HG03280 (cell line): Measurements from ENCODE around the gene MYRF.

ENCODE experiments used
- ATAC-seq: cut with Tn5 transposase; IDR thresholded peaks from one replicate; pipeline ENCODE4 v1.9.1; 2021; ENCODE audit warnings: mild to moderate bottlenecking, moderate library complexity; ENCODE audit not compliant: unreplicated experiment

MYRF gene

GRCh38 chr11:61738776-61739175, 13.7 kb upstream of the MYRF start:
- no peak for ATAC-seq

DNA sequence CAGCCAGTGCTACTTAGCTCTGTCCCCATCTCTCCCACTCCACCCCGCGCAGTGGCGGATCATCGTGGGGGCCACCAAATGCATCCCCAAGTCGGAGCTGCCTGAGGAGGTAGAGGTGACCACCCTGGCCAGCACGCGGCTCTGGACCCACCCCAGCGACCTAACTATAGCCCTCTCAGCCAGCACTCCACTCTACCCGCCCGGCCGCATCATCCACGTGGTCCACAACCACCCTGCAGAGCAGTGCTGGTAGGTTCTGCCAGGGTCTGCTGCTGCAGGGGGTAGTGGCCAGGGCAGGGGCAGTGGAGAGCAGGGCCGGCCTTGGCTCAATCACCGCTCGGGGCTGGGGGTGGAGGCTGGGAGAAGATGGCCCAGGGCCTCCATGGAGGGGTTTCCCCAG, 13.0 kb upstream of the MYRF start:
- ATAC-seq: no peak

GRCh38 chr11:61739966-61740365, 12.5 kb upstream of the MYRF start:
- no peak for ATAC-seq

DNA sequence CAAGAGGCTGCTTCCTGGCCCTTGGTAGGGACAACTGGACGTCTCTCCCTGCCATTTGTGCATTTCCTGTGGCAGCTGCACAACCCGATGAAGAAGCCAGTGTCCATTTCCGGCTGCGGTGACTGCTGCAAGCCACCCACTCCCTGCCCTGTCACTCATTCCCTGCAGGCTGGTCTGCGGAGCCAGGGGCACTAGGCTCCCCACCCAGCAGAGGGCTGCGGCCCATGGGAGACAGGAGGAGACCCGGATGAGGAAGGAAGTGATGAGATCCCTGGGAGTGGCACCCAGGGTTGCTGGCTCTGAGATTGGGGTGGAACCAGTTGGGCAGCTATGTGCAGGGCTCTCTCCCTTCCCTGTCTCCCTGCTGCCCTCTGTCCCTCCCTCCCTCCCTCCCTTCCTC, 10.0 kb upstream of the MYRF start:
- ATAC-seq: no peak

DNA sequence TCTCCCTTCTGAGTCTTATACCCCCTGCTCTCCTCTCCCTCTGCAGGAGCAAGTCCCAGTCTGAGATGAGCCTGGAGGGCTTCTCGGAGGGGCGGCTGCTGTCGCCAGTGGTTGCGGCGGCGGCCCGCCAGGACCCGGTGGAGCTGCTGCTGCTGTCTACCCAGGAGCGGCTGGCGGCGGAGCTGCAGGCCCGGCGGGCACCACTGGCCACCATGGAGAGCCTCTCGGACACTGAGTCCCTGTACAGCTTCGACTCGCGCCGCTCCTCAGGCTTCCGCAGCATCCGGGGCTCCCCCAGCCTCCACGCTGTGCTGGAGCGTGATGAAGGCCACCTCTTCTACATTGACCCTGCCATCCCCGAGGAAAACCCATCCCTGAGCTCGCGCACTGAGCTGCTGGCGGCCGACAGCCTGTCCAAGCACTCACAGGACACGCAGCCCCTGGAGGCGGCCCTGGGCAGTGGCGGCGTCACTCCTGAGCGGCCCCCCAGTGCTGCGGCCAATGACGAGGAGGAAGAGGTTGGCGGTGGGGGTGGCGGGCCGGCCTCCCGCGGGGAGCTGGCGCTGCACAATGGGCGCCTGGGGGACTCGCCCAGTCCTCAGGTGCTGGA, 8.8 kb upstream of the MYRF start:
- no peak for ATAC-seq

DNA sequence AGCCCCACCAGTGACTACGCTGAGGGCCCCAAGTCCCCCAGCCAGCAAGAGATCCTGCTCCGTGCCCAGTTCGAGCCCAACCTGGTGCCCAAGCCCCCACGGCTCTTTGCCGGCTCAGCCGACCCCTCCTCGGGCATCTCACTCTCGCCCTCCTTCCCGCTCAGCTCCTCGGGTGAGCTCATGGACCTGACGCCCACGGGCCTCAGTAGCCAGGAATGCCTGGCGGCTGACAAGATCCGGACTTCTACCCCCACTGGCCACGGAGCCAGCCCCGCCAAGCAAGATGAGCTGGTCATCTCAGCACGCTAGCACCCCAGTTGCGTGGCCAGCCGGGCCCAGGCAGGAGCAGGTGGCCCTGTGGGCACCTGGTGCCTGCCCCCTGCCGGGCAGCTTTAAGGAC, 8.3 kb upstream of the MYRF start:
- no peak for ATAC-seq

- no peak for ATAC-seq
Observed at GRCh38 chr11:61744609-61745156, 7.8 kb upstream of the MYRF start.

GRCh38 chr11:61745781-61746441, 6.5 kb upstream of the MYRF start:
- no peak for ATAC-seq

- no peak for ATAC-seq
Observed at GRCh38 chr11:61746442-61747191, 5.8 kb upstream of the MYRF start.

DNA sequence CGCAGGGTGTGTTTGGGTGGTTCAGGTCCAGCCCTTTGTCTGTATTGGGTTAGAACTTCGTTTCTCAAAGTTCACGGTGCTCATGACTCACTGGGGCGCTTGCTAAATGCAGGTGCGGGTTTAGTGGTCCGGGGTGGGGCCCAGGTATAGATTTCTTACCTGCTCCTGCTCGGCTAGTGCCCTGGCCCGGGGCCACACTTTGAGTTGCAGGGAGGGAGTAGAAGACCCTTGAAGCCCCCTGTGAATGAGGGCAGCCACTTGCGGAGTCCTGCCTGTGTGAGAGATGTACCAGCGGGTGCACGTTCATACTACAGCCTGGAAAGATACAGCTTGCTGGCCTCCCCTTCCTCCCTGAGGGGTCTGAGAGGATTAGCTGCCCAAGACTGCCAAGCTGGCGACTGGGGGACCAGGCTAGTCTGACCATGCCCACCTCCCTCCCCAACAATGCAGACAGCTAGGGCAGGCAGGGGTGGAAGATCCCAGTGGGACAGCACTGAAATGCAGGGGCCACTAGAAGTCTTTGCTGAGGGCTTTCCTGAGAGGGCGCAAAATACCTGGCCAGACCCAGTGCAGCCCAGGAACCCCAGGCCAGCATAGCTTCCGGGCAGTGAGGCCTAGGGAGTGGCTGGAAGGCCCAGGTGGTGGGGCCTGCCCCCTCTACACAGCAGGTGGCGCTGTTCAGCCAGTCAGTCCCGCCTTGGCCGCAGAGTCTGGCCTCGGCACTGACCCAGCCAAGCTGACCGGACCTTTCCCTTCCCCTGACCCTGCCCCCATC, 5.1 kb upstream of the MYRF start:
- peak; percentile 50 for ATAC-seq

GRCh38 chr11:61747967-61748285, 4.5 kb upstream of the MYRF start:
- ATAC-seq: no peak

- no peak for ATAC-seq
Observed at GRCh38 chr11:61749591-61750217, 2.7 kb upstream of the MYRF start.

DNA sequence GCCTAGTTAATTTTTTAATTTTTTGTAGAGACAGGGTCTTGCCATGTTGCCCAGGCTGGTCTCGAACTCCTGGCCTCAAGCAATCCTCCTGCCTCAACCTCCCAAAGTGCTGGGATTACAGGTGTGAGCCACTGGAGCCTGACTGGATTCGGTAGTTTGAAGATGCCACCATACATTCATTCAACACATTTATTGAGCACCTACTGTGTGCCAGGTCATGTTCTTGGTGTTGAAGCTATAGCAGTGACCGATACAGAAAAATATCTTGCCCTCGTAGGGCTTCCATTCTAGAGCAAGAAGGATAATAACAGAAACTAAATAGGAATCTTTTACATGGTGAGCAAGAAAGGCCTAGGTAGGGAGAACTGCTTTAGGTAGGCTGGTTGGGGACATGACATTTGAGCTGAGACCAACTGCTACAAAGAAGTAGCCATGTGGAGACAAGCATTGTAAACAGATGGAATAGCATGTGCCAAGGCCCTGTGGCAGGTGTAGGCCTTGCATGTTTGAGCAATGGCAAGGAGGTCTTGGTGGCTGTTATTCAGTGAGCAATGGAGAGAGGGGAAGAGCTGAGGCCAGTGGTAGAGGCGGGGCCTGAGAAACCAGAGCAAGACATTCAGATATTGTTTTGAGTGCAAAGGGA, 1.7 kb upstream of the MYRF start:
- ATAC-seq: no peak

GRCh38 chr11:61751384-61751783, 1.1 kb upstream of the MYRF start:
- ATAC-seq: no peak

DNA sequence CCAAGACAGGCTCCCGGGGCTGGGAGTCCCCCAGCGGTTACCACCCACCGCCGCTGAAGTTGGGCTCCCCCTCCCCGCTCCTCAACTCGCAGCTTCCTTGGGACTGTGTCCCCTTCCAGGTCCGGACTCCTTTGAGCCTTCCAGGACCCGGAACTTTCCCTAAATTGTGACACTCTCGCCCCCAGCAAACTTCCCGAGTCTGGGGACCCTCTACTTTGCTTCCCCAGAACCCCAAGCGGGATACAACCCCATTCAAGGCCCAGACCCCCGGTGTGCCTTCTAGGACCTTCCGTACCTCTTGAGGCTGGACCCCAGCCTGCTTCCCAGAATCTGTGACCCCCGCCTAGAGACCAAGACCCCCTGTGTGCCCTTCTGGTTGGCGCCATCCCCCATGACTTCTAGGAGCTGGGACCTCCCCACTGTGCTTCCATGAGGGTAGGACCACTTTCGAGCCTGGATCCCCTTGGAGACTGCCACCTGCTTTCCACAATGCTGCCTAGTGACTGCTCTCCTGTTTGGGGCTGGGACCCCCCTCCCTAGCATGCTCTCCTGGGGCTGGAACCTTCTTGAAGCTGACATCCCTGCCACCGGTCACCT, 587 bp downstream of the MYRF start:
- ATAC-seq: no peak

DNA sequence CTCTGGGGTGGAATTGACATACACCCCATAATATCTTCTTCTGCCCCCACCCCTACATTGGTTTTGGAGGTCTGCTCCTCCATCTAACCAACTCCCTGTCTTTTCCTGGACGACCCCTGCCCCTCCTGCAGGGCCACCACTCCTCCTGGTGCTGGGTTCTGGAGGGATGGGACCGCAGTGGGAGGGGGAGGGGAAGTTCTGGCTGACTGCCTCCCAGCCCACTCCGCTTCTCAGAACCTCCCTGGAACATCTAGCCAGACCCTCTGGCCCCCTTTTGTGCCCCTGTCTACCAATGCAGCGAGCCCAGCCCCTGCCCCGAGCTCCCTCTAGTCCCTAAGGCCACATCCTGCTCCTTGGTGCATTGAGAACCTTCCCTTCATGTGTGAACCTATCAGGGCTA, 1.2 kb downstream of the MYRF start:
- no peak for ATAC-seq

GRCh38 chr11:61754534-61755482, 2.4 kb downstream of the MYRF start:
- no peak for ATAC-seq

- no peak for ATAC-seq
Observed at GRCh38 chr11:61756147-61756451, 3.7 kb downstream of the MYRF start.
